IMR-90 (cell line): ENCODE measurements around the gene PLD2. TPM values are rescaled to one million over a fixed set of nuclear protein-coding genes. Genes with fewer than 3 reads are reported as not detected.

ENCODE experiments used
- ATAC-seq: fragments of 200-7000 bp; cut with Tn5 transposase; 2 replicates; pipeline ENCODE4 v1.9.1; 2020; ENCODE audit warnings: low read depth, mild to moderate bottlenecking, moderate library complexity
- BruUV-seq: library from RNA; stranded (reverse); fragments of 400-500 nt; replicated peaks from 2 replicates; lab custom pipeline; 2021; lab: Mats Ljungman, UMichigan
- CTCF ChIA-PET: fragments of 300-600 bp; formaldehyde crosslinking; extraction: SDS; loops from one replicate; lab custom pipeline; 2021; ENCODE audit warnings: antibody characterized with exemption; lab: Yijun Ruan, JAX
- POLR2A ChIA-PET: fragments of 300-600 bp; sonication (Branson Sonifier 250); formaldehyde crosslinking; loops from one replicate; lab custom pipeline; 2022; ENCODE audit warnings: antibody characterized with exemption; ENCODE audit not compliant: unreplicated experiment; lab: Charles Lee
- DNase-seq: peaks from one replicate; pipeline ENCODE4 v3.0.0; 2013
- H2AFZ ChIP-seq: replicated peaks from 2 replicates; pipeline ENCODE3; 2013; ENCODE audit warnings: low read length, mild to moderate bottlenecking; ENCODE audit not compliant: poor library complexity
- H2AK5ac ChIP-seq: 2 replicates; pipeline ENCODE4 v1.6.1; 2013; ENCODE audit warnings: low read depth, low read length, inconsistent platforms
- H2AK9ac ChIP-seq: replicated peaks from 2 replicates; pipeline ENCODE3; 2013; ENCODE audit warnings: mild to moderate bottlenecking, low read depth, low read length, moderate library complexity; ENCODE audit not compliant: poor library complexity
- H2BK120ac ChIP-seq: 2 replicates; pipeline ENCODE4 v1.6.1; 2013; ENCODE audit warnings: low read depth, low read length, inconsistent platforms
- H2BK15ac ChIP-seq: 3 replicates; pipeline ENCODE4 v1.6.1; 2013; ENCODE audit warnings: low read depth, low read length, inconsistent platforms
- H2BK20ac ChIP-seq: 2 replicates; pipeline ENCODE4 v1.6.1; 2013; ENCODE audit warnings: low read depth, mild to moderate bottlenecking, inconsistent platforms, low read length, moderate library complexity
- H2BK5ac ChIP-seq: 2 replicates; pipeline ENCODE4 v1.6.1; 2013; ENCODE audit warnings: mild to moderate bottlenecking, low read depth, low read length, inconsistent platforms; ENCODE audit not compliant: poor library complexity, severe bottlenecking
- H3K14ac ChIP-seq: replicated peaks from 2 replicates; pipeline ENCODE4 v1.6.1; 2013; ENCODE audit warnings: low read depth, low read length, inconsistent platforms
- H3K18ac ChIP-seq: 2 replicates; pipeline ENCODE4 v1.6.1; 2013; ENCODE audit warnings: low read depth, low read length, control low read depth
- H3K23ac ChIP-seq: 2 replicates; pipeline ENCODE4 v1.6.1; 2013; ENCODE audit warnings: low read depth, low read length, inconsistent platforms
- H3K27ac ChIP-seq: 2 replicates; pipeline ENCODE4 v1.5.1; 2013; ENCODE audit warnings: mild to moderate bottlenecking, control low read depth, low read length; ENCODE audit not compliant: insufficient read depth
- H3K27me3 ChIP-seq: 2 replicates; pipeline ENCODE4 v1.6.1; 2013; ENCODE audit warnings: low read length; ENCODE audit not compliant: control insufficient read depth, insufficient read depth
- H3K36me3 ChIP-seq: 2 replicates; pipeline ENCODE4 v1.6.1; 2013; ENCODE audit warnings: low read length, mixed read lengths; ENCODE audit not compliant: control insufficient read depth, insufficient read depth
- H3K4ac ChIP-seq: 2 replicates; pipeline ENCODE4 v1.6.1; 2013; ENCODE audit warnings: low read depth, low read length, inconsistent platforms
- H3K4me1 ChIP-seq: 2 replicates; pipeline ENCODE4 v1.6.1; 2013; ENCODE audit warnings: low read length, mixed read lengths; ENCODE audit not compliant: control insufficient read depth, insufficient read depth
- H3K4me2 ChIP-seq: 2 replicates; pipeline ENCODE4 v1.6.1; 2013; ENCODE audit warnings: low read depth, mild to moderate bottlenecking, control low read depth, low read length, moderate library complexity
- H3K4me3 ChIP-seq: 2 replicates; pipeline ENCODE4 v1.5.1; 2013; ENCODE audit warnings: low read depth, mild to moderate bottlenecking, control low read depth, low read length, moderate library complexity; ENCODE audit not compliant: insufficient read depth
- H3K56ac ChIP-seq: 2 replicates; pipeline ENCODE4 v1.6.1; 2013; ENCODE audit warnings: low read length, inconsistent platforms; ENCODE audit not compliant: insufficient read depth; ENCODE audit errors: extremely low read depth
- H3K79me1 ChIP-seq, 2 experiments: 2 replicates each; pipeline ENCODE4 v1.6.1; 2013; ENCODE audit warnings: low read length in 2 of 2, inconsistent platforms in 1 of 2, low read depth in 1 of 2
- H3K9ac ChIP-seq: 2 replicates; pipeline ENCODE4 v1.6.1; 2013; ENCODE audit warnings: low read depth, low read length, control low read depth
- H3K9me1 ChIP-seq: 2 replicates; pipeline ENCODE4 v1.6.1; 2013; ENCODE audit warnings: low read length, inconsistent platforms; ENCODE audit not compliant: insufficient read depth
- H3K9me3 ChIP-seq: 2 replicates; pipeline ENCODE4 v1.6.1; 2013; ENCODE audit warnings: low read length; ENCODE audit not compliant: control insufficient read depth, insufficient read depth
- H4K20me1 ChIP-seq: 2 replicates; pipeline ENCODE4 v1.6.1; 2013; ENCODE audit warnings: low read length, inconsistent platforms; ENCODE audit not compliant: insufficient read depth
- H4K5ac ChIP-seq: 2 replicates; pipeline ENCODE4 v1.6.1; 2013; ENCODE audit warnings: mild to moderate bottlenecking, low read depth, low read length, control low read depth
- H4K8ac ChIP-seq, 2 experiments: 2 replicates each; pipeline ENCODE4 v1.6.1; 2013; ENCODE audit warnings: low read depth in 2 of 2, low read length in 2 of 2, control low read depth in 1 of 2, inconsistent platforms in 1 of 2
- H4K91ac ChIP-seq: 2 replicates; pipeline ENCODE4 v1.6.1; 2013; ENCODE audit warnings: low read depth, low read length, inconsistent platforms; ENCODE audit not compliant: insufficient read depth
- BHLHE40 ChIP-seq: fragments of 150-350 bp; IDR thresholded peaks from 2 replicates; pipeline ENCODE4 v1.6.1; 2016; ENCODE audit warnings: mild to moderate bottlenecking, low read depth, low read length
- CEBPB ChIP-seq: IDR thresholded peaks from 2 replicates; pipeline ENCODE4 v1.6.1; 2012; ENCODE audit warnings: low read depth, low read length, improper control_type of control experiment
- CHD1 ChIP-seq: IDR thresholded peaks from 2 replicates; pipeline ENCODE4 v1.6.1; 2012; ENCODE audit warnings: low read depth, low read length, improper control_type of control experiment
- CTCF ChIP-seq: conservative IDR thresholded peaks from 2 replicates; pipeline ENCODE4 v1.5.1; 2012; ENCODE audit warnings: mild to moderate bottlenecking, low read depth, low read length, improper control_type of control experiment
- ELK1 ChIP-seq: fragments of 150-350 bp; IDR thresholded peaks from 2 replicates; pipeline ENCODE4 v1.6.1; 2016; ENCODE audit warnings: low read depth, mild to moderate bottlenecking, low read length, moderate library complexity, borderline replicate concordance
- FOS ChIP-seq: fragments of 150-350 bp; IDR thresholded peaks from 2 replicates; pipeline ENCODE4 v1.6.1; 2016; ENCODE audit warnings: low read depth, low read length
- MAFK ChIP-seq: IDR thresholded peaks from 2 replicates; pipeline ENCODE4 v1.6.1; 2012; ENCODE audit warnings: low read depth, low read length, improper control_type of control experiment
- MAZ ChIP-seq: IDR thresholded peaks from 2 replicates; pipeline ENCODE4 v1.6.1; 2012; ENCODE audit warnings: low read depth, mild to moderate bottlenecking, low read length, improper control_type of control experiment, moderate library complexity, borderline replicate concordance
- MXI1 ChIP-seq: IDR thresholded peaks from 2 replicates; pipeline ENCODE4 v1.6.1; 2012; ENCODE audit warnings: low read depth, mild to moderate bottlenecking, low read length, moderate library complexity, borderline replicate concordance
- NFE2L2 ChIP-seq: fragments of 150-350 bp; IDR thresholded peaks from 2 replicates; pipeline ENCODE4 v1.6.1; 2016; ENCODE audit warnings: low read depth, mild to moderate bottlenecking, low read length
- POLR2A ChIP-seq: IDR thresholded peaks from 2 replicates; pipeline ENCODE4 v1.6.1; 2012; ENCODE audit warnings: mild to moderate bottlenecking, low read depth, low read length
- RAD21 ChIP-seq: IDR thresholded peaks from 2 replicates; pipeline ENCODE4 v1.6.1; 2012; ENCODE audit warnings: low read length, improper control_type of control experiment
- RCOR1 ChIP-seq: IDR thresholded peaks from 2 replicates; pipeline ENCODE4 v1.6.1; 2012; ENCODE audit warnings: mild to moderate bottlenecking, low read length, improper control_type of control experiment; ENCODE audit not compliant: insufficient replicate concordance
- RFX5 ChIP-seq: IDR thresholded peaks from 2 replicates; pipeline ENCODE4 v1.8.0; 2012; ENCODE audit warnings: low read depth, mild to moderate bottlenecking, low read length, moderate library complexity
- SMC3 ChIP-seq: fragments of 150-350 bp; IDR thresholded peaks from 2 replicates; pipeline ENCODE4 v1.6.1; 2016; ENCODE audit warnings: low read depth, mild to moderate bottlenecking, antibody characterized with exemption, low read length, moderate library complexity
- USF2 ChIP-seq: fragments of 150-350 bp; IDR thresholded peaks from 2 replicates; pipeline ENCODE4 v1.6.1; 2017; ENCODE audit warnings: mild to moderate bottlenecking, antibody characterized with exemption, low read length, low read depth
- WGBS, 2 experiments: methylation state at CpG; one replicate each; pipeline versions ENCODE4 v1.1.5 to v1.1.7; 2013; ENCODE audit warnings: missing lambda C conversion rate in 2 of 2; ENCODE audit not compliant: insufficient read length in 1 of 2; ENCODE audit errors: extremely low coverage in 2 of 2; 5-methylcytosine and 5-hydroxymethylcytosine counted together
- dilution Hi-C: fragments of 300-500 bp; cut with HindIII; formaldehyde crosslinking; loops from one replicate; pipeline ENCODE4 v1.14.3; 2018; ENCODE audit warnings: low sequenced_read_pairs; ENCODE audit not compliant: unreplicated experiment
- in situ Hi-C: fragments of 300-500 bp; cut with MboI; formaldehyde crosslinking; loops from 3 replicates; pipeline ENCODE4 v1.14.3; 2019; ENCODE audit warnings: low sequenced_read_pairs, inconsistent platforms, mixed read lengths
- intact Hi-C: fragments of 100-400 bp; cut with micrococcal nuclease; formaldehyde crosslinking; loops from 2 replicates; pipeline ENCODE4 v1.10.0; 2022
- polyA plus RNA-seq, 3 experiments: library from polyadenylated mRNA; depleted of rRNA; stranded (reverse); fragments of >200 nt; gene quantifications; 2 replicates each; pipeline ENCODE4 v1.2.3, GENCODE V29; 2012; ENCODE audit warnings: low replicate concordance in 1 of 3
- total RNA-seq: library from RNA; depleted of rRNA; stranded (reverse); fragments of >200 nt; gene quantifications from 2 replicates; pipeline ENCODE4 v1.2.3, GENCODE V29; 2012

Gene PLD2
- total and polyA plus RNA-seq, 2 of the 4 experiments (the other 2 are of a cell fraction): 12.5 to 28.0 TPM

- peaks cover 24% of the 10 kb centered on the region for H3K4me1 ChIP-seq
- H3K18ac ChIP-seq: no peak overlapping the region
- ChIA-PET POLR2A (no interaction called here), CTCF (no interaction called here)
- no peak overlapping the region for H4K91ac ChIP-seq
- H3K56ac ChIP-seq: no peak overlapping the region
- peaks cover 3% of the 10 kb centered on the region; the same call in 1 of the 2 replicates for H3K36me3 ChIP-seq
- no peak overlapping the region for H2BK5ac ChIP-seq
- ATAC-seq: no peak
- H3K9me1 ChIP-seq: peaks cover 26% of the 10 kb centered on the region
- H2AK5ac ChIP-seq: no peak overlapping the region
- in situ Hi-C loops: no loop called here
- no TSS peak for BruUV-seq
- dilution Hi-C loops: no loop called here
- H2AK9ac ChIP-seq: no peak overlapping the region
- peaks cover 22 to 71% of the 10 kb centered on the region in 2 experiments for H3K79me1 ChIP-seq
- H3K27ac ChIP-seq: no peak overlapping the region
- no peaks in the 10 kb centered on the region for H3K27me3 ChIP-seq
- H3K14ac ChIP-seq: no peak overlapping the region
- H4K5ac ChIP-seq: no peak overlapping the region
- no peak overlapping the region for H2BK20ac ChIP-seq
- H4K8ac ChIP-seq: no peak overlapping the region
- no peaks in the 10 kb centered on the region for H3K9me3 ChIP-seq
- H3K4ac ChIP-seq: no peak overlapping the region
- H2BK120ac ChIP-seq: no peak overlapping the region
- no peak overlapping the region for H3K9ac ChIP-seq
- no peak overlapping the region for H2BK15ac ChIP-seq
- DNase-seq: no peak
- TF ChIP-seq USF2 (no peak), CTCF (no peak), ELK1 (no peak), FOS (no peak), NFE2L2 (no peak), CEBPB (no peak), SMC3 (no peak), POLR2A (no peak), RCOR1 (no peak), MAZ (no peak), MAFK (no peak), RAD21 (no peak), BHLHE40 (no peak), MXI1 (no peak), CHD1 (no peak), RFX5 (no peak)
- no peak overlapping the region for H3K4me2 ChIP-seq
- no peak overlapping the region for H2AFZ ChIP-seq
- intact Hi-C loops: no loop called here
- H4K20me1 ChIP-seq: peaks cover 37% of the 10 kb centered on the region
- H3K23ac ChIP-seq: no peak overlapping the region
- WGBS, 2 experiments: 100% methylated on average over 6 of the region's 7 CpGs; no CpG with 5 or more reads in 1 of the 2 experiments
- no peak overlapping the region for H3K4me3 ChIP-seq
Observed at GRCh38 chr17:4856937-4857314, 50.0 kb downstream of the PLD2 start.
